Suprapubic skin (tissue), 3 donors: Measurements from ENCODE around the gene CEP72.

ENCODE experiments used
- EP300 ChIP-seq: sonication (generic); formaldehyde crosslinking; IDR thresholded peaks from one replicate; pipeline ENCODE4 v1.6.1; 2017; ENCODE audit warnings: antibody characterized with exemption
- POLR2A ChIP-seq, 2 donors: fragments of 450-650 bp; IDR thresholded peaks; one replicate each; pipeline ENCODE4 v1.6.1; 2017; ENCODE audit warnings: antibody characterized with exemption in 2 of 2, mild to moderate bottlenecking in 2 of 2, moderate library complexity in 2 of 2
- TF ChIP-seq, protein P1 (sequence below), 2 donors: fragments of 200-600 bp in 1 of 2; fragments of 450-650 bp in 1 of 2; sonication (generic) in 1 of 2; IDR thresholded peaks; one replicate each; pipeline ENCODE4 v1.5.1; 2016 to 2019; ENCODE audit warnings: antibody characterized with exemption in 2 of 2, mild to moderate bottlenecking in 1 of 2, moderate library complexity in 1 of 2

- TF ChIP-seq POLR2A (IDR thresholded peaks at IDR 0.05): no peak
- TF ChIP-seq, protein P1, sequence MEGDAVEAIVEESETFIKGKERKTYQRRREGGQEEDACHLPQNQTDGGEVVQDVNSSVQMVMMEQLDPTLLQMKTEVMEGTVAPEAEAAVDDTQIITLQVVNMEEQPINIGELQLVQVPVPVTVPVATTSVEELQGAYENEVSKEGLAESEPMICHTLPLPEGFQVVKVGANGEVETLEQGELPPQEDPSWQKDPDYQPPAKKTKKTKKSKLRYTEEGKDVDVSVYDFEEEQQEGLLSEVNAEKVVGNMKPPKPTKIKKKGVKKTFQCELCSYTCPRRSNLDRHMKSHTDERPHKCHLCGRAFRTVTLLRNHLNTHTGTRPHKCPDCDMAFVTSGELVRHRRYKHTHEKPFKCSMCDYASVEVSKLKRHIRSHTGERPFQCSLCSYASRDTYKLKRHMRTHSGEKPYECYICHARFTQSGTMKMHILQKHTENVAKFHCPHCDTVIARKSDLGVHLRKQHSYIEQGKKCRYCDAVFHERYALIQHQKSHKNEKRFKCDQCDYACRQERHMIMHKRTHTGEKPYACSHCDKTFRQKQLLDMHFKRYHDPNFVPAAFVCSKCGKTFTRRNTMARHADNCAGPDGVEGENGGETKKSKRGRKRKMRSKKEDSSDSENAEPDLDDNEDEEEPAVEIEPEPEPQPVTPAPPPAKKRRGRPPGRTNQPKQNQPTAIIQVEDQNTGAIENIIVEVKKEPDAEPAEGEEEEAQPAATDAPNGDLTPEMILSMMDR (IDR thresholded peaks at IDR 0.05): no peak
- TF ChIP-seq EP300: no peak
These were observed 34.3 kb upstream of the CEP72 start for GRCh38 chr5:577800-578199.
